Measurements from ENCODE around the gene OR51F2. TPM values are rescaled to one million over a fixed set of nuclear protein-coding genes. Genes with fewer than 3 reads are reported as not detected.

The OR51F2 gene
- polyA plus RNA-seq, 10 donors, result not detected

Other genes starting within 250 kb of the OR51F2 start
- gene OR52I2, start 239.6 kb upstream of the OR51F2 start, polyA plus RNA-seq (ENCODE audit: insufficient read length in 10 of 10), result not detected
- gene OR52I1, start 227.3 kb upstream of the OR51F2 start, polyA plus RNA-seq (ENCODE audit: insufficient read length in 10 of 10), result under 1 TPM in 2 of 10 donors, not detected in 8; 0.04 to 0.08 TPM
- 10 to 100 TPM in 1 of 10 donors, 1 to 10 TPM in 9; 5.7 to 10.1 (median 8.3) TPM for gene TRIM68, start 213.1 kb upstream of the OR51F2 start, polyA plus RNA-seq (ENCODE audit: insufficient read length in 10 of 10)
- gene OR51D1, start 183.8 kb upstream of the OR51F2 start, polyA plus RNA-seq (ENCODE audit: insufficient read length in 10 of 10), result not detected
- 1 to 10 TPM; 1.8 to 3.8 (median 2.4) TPM for gene OR51E1, start 177.3 kb upstream of the OR51F2 start, polyA plus RNA-seq (ENCODE audit: insufficient read length in 10 of 10)
- 1 to 10 TPM in 4 of 10 donors, under 1 TPM in 6; 0.50 to 1.9 (median 0.95) TPM for gene OR51E2, start 123.5 kb upstream of the OR51F2 start, polyA plus RNA-seq (ENCODE audit: insufficient read length in 10 of 10)
- not detected for gene MMP26, start 116.5 kb upstream of the OR51F2 start, polyA plus RNA-seq (ENCODE audit: insufficient read length in 10 of 10)
- not detected for gene OR51F1, start 51.4 kb upstream of the OR51F2 start, polyA plus RNA-seq (ENCODE audit: insufficient read length in 10 of 10)
- not detected for gene OR52R1, start 16.9 kb upstream of the OR51F2 start, polyA plus RNA-seq (ENCODE audit: insufficient read length in 10 of 10)
- not detected for gene OR51S1, start 27.9 kb downstream of the OR51F2 start, polyA plus RNA-seq (ENCODE audit: insufficient read length in 10 of 10)
- gene OR51T1, start 60.6 kb downstream of the OR51F2 start, polyA plus RNA-seq (ENCODE audit: insufficient read length in 10 of 10), result not detected
- not detected for gene OR51A7, start 82.5 kb downstream of the OR51F2 start, polyA plus RNA-seq (ENCODE audit: insufficient read length in 10 of 10)
- not detected for gene OR51G2, start 98.0 kb downstream of the OR51F2 start, polyA plus RNA-seq (ENCODE audit: insufficient read length in 10 of 10)
- not detected for gene OR51G1, start 103.0 kb downstream of the OR51F2 start, polyA plus RNA-seq (ENCODE audit: insufficient read length in 10 of 10)
- gene OR51A4, start 126.3 kb downstream of the OR51F2 start, polyA plus RNA-seq (ENCODE audit: insufficient read length in 10 of 10), result not detected
- not detected for gene OR51A2, start 134.4 kb downstream of the OR51F2 start, polyA plus RNA-seq (ENCODE audit: insufficient read length in 10 of 10)
- not detected for gene OR51L1, start 173.5 kb downstream of the OR51F2 start, polyA plus RNA-seq (ENCODE audit: insufficient read length in 10 of 10)
- not detected for gene OR52J3, start 225.2 kb downstream of the OR51F2 start, polyA plus RNA-seq (ENCODE audit: insufficient read length in 10 of 10)
- not detected for gene OR52E2, start 238.3 kb downstream of the OR51F2 start, polyA plus RNA-seq (ENCODE audit: insufficient read length in 10 of 10)
- not detected for gene OR52E1, start 248.3 kb downstream of the OR51F2 start, polyA plus RNA-seq (ENCODE audit: insufficient read length in 10 of 10)

Data from muscle of back (tissue), 10 donors.